GM12878 (cell line): Measurements from ENCODE around the gene EEF1G.

Experiments used
- NR2C2 ChIP-seq: IDR thresholded peaks from 2 replicates; pipeline ENCODE4 v1.6.1; 2011; ENCODE audit warnings: borderline replicate concordance, low read depth; ENCODE audit not compliant: control insufficient read depth, insufficient read length
- TF ChIP-seq, protein P1 (sequence below): IDR thresholded peaks from 2 replicates; pipeline ENCODE4 v1.6.1; 2011; ENCODE audit warnings: borderline replicate concordance, low read depth, mild to moderate bottlenecking, moderate library complexity, mixed read lengths, low read length; ENCODE audit not compliant: insufficient read depth; ENCODE audit errors: extremely low read length

GRCh38 chr11:62621567-62622470 lies 48.1 kb upstream of the EEF1G start, which contains the start of gene B3GAT3:
- TF ChIP-seq, protein P1, sequence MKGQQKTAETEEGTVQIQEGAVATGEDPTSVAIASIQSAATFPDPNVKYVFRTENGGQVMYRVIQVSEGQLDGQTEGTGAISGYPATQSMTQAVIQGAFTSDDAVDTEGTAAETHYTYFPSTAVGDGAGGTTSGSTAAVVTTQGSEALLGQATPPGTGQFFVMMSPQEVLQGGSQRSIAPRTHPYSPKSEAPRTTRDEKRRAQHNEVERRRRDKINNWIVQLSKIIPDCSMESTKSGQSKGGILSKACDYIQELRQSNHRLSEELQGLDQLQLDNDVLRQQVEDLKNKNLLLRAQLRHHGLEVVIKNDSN, result peak; percentile 74
- no peak for TF ChIP-seq NR2C2
